Measurements from ENCODE around the gene MAP3K12. TPM values are rescaled to one million over a fixed set of nuclear protein-coding genes. Genes with fewer than 3 reads are reported as not detected.

The MAP3K12 gene
- total and polyA plus RNA-seq, 10 of the 15 experiments (the other 5 are each of a cell fraction or from before 2014, with no cell fraction given) = 0.45 to 14.9 (median 6.9) TPM

GRCh38 chr12:53500776-53501614, 1.7 kb upstream of the MAP3K12 start, which contains the start of gene TARBP2 (continued):
- TF ChIP-seq RBBP5 (conservative IDR thresholded peaks at IDR 0.05) (no peak), SPI1 (IDR thresholded peaks at IDR 0.05; ENCODE audit: borderline replicate concordance, insufficient read depth, low read depth, low read length) (no peak), FOS (IDR thresholded peaks at IDR 0.05; ENCODE audit: borderline replicate concordance, extremely low read depth, insufficient read length) (peak; percentile 28), STAT3 (IDR thresholded peaks at IDR 0.05; ENCODE audit: low read depth, low read length) (no peak), CHD4 (IDR thresholded peaks at IDR 0.05) (no peak), HDAC2 (IDR thresholded peaks at IDR 0.05) (peak; percentile 76; the same call in 1 of the 2 replicates), ZSCAN29 (IDR thresholded peaks at IDR 0.05) (no peak), EED (IDR thresholded peaks at IDR 0.05; ENCODE audit: low read depth) (no peak), KAT2A (conservative IDR thresholded peaks at IDR 0.05; ENCODE audit: control insufficient read depth, low read depth, low read length) (no peak), EP300 (IDR thresholded peaks at IDR 0.05; ENCODE audit: borderline replicate concordance in 1 of 2, control insufficient read depth in 1 of 2, low read depth in 2 of 2, low read length in 2 of 2) (peak in 1 of 2 experiments; percentile 38; a peak in 1 of 4 replicates), GATAD2B (conservative IDR thresholded peaks at IDR 0.05; ENCODE audit: low read depth) (peak; percentile 78; the same call in 1 of the 2 replicates), E4F1 (IDR thresholded peaks at IDR 0.05; ENCODE audit: borderline replicate concordance, partially characterized antibody) (peak; percentile 43), IKZF2 (IDR thresholded peaks at IDR 0.05) (peak in 1 of 2 experiments; percentile 10; a peak in 1 of 4 replicates)
